HPDE6-E6E7 (cell line): ENCODE measurements around the gene ACER1.

Source experiments
- DNase-seq: peaks from one replicate; pipeline ENCODE4 v3.0.0; 2011; ENCODE audit warnings: missing footprints; ENCODE audit errors: extremely low spot score

Gene ACER1

GRCh38 chr19:6268382-6268771, 65.0 kb downstream of the ACER1 start:
- no peak for DNase-seq

DNA sequence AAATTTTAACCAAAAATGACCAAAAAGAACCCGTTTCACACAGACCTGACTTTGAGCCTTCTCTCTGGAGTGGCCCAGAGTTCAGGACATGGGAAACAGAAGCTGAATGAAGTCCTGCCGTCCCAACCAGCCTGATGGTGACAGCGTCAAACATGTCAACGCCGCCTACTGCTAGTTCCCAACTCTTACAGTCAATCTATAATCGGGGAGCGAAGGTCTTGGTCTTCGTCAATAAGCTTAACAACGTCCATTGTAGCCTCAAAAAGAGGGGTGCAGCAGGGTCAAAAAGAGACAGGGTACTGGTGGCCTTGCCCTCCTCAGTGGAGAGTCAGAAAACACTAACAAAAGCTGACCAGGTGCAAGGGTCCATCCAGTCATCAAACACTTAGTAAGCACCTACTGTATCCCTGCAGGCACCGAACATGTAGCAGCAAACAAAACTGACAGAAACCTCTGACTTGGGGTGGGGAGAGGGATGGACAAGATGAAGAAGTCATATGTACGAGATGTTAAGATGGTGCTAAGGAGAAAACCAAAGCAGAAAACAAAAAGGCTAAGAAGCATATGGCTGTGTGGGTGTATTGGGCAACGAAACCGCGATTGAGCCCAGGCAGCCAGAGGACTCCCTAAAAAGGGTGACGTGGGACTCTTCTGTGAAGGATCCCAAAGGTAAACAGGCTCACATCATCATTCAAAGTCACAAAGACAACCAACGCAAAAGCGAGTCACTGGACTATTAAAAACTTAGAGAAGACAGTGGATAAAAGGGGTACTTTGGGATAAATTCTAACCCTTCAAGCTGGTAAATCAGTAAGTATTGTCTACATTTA, 65.6 kb downstream of the ACER1 start:
- no peak for DNase-seq

GRCh38 chr19:6264803-6265202, 68.6 kb downstream of the ACER1 start:
- no peak for DNase-seq

DNA sequence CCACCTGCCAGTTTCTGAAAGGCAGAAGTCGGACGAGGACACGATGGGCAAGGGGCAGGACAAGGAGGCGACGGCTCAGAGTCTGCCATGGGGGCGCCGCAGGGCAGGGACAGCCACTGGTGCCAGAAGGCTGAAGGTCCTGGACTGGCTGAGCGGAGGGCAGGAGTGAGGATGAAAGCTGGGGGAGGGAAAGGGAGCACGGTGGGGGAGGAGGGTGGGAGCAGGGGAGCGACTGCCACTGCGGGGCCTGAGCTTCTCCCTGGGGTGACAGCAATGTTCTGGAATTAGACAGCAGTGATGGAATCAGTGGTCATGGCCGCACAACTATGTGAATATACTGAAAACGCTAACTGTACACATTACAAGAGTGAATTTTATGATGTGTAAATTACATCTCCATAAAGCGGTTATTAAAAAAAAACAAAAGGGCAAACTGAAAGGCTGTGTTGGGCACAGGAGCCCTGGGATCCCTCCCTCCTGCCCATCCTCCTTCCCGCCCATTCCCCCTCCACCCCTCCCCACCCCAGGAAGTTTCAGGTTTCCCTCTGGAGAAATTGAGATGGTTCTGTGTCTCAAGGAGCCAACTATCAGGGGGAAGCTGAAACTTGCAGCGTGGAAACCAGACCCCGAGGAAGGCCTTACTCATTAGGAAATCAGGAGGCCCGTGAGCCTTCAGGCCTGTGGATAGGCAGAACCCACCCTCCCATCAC, 69.5 kb downstream of the ACER1 start:
- no peak for DNase-seq

GRCh38 chr19:6263306-6263705, 70.1 kb downstream of the ACER1 start:
- no peak for DNase-seq

DNA sequence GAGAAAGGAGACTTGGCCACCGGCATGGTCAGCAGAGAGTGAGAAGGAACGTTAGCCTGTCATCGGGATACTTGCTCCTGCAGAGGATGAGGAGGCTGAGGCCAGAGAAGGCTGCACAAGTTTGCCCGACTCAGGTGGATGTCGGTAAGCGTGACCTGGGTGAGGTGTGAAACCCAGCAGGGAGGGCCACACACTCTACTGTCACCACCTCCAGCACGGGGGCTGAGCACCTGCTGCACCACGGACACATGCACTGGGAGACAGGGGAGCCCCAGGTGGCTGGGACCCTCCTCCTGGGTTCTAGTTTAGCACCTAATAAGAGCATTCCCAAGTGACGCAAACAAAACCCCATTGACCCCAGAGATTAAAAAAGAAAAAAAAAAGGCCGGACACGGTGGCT, 70.9 kb downstream of the ACER1 start:
- no peak for DNase-seq

DNA sequence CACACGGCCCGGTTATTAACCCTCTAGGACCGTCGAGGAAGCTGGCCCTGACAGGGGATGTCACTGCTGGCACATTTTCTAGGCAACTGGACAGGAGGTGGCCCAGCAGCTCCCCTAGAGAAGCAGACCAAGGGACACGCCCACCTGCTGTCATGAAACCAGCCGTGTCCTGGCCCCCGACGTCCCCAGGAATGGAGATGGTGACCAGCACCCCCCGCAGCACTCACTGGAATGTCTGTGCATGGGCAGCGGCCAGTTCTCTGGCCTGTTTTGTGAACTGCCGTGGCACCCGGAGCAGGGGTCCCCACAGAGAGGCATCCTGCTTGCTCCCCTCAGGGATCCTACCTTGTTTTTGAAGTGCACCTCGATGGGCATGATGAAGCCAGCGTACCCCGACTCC, 71.5 kb downstream of the ACER1 start:
- no peak for DNase-seq

- DNase-seq = no peak
Measured at GRCh38 chr19:6260912-6261650, 72.3 kb downstream of the ACER1 start.

GRCh38 chr19:6260376-6260775, 73.0 kb downstream of the ACER1 start:
- DNase-seq = no peak

DNA sequence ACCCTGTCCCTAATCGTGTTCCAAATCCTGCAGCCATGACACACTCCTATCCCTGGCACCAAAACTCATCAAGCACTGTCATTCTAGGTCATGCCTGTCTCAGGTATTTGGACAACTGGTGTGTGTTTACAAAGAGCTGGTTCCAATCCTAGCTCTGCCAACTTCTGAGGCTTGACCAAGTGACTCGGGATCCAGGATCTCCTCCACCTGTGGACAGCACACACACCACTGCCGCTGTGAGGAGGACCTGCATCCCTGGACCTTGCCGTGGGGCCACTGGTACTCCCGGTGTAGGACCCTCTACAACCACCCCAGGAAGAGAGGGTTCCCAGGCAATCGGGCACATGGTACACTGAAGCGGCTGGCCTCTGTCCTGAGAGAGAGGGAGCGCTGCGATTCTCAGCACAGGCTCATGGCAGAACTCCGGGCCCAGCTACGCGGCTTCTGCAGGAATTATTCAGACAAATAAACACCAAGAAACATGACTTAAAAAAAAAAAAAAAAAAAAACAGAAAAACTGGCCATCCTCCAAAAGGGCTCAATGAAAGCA, 74.0 kb downstream of the ACER1 start:
- no peak for DNase-seq

GRCh38 chr19:6258812-6259311, 74.5 kb downstream of the ACER1 start:
- DNase-seq = no peak
